Measurements from ENCODE around the gene KRTAP25-1. TPM values are rescaled to one million over a fixed set of nuclear protein-coding genes. Genes with fewer than 3 reads are reported as not detected.

KRTAP25-1 gene, protein sequence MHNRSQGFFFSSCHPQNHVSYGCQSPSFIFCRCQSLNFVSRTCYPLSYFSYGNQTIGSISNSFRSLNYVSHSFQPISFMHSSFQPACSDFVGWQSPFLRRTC
- polyA plus RNA-seq (2014; cell fraction: cytosol; rRNA removed), result not detected in 2 replicates
- polyA plus RNA-seq (2014; cell fraction: nucleus; rRNA removed), result not detected in 2 replicates

DNA sequence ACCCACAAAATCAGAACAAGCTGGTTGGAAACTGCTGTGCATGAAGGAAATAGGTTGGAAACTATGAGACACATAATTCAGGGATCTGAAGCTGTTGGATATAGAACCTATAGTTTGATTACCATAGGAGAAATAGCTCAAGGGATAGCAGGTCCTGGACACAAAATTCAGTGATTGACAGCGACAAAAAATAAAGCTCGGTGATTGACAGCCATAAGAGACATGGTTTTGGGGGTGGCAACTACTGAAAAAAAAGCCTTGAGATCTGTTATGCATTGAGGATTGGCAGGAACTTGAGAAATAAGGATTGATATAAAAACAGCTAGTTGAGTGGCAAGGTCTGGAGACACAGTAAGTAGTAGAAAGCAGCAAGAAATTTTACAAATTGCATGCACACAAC, at the start of gene KRTAP25-1:
Gene KRTAP25-1 (minus strand): TSS at position 300 of the 400 bp plus-strand sequence. CDS start 24 bp downstream, at position 276.
- DNase-seq (ENCODE audit: low spot score), result no peak

DNA sequence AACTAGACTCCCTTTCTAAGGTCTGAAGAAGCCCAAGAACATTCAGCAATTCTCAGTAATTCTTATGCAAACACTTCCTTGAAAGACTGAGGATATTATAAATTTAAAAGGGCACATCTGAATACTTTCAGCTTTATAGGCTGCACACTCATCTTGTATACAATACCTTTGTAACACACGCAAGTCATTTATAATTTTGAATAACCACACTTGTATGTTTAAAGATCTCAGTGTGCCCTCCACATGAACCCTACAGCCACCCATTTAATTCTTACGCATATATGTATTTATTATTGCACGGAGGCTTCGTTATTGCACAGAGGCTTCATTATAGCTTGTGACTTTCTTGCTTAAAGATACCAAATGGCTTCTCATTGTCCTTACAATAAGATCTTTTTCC, 49.4 kb upstream of the KRTAP25-1 start:
- no peak for DNase-seq (ENCODE audit: low spot score)

DNA sequence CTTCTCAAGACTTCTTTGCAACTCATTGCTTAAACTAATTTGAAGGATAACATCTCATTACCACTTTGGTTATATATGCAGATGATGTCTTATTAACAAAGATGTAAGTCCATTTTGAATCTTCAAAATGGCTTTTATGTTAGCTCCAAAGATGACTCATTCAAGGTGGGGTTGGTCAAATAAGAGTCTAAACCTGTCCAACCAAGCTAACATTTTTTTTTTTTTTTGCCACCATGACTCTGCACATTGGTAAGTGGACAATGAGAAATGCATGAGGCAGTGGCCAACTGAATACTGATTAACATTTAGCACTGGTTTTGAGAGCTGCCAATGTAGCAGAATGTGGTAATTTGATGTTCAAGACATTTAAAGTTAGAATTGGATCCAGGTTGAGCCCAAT, 48.5 kb upstream of the KRTAP25-1 start:
- no peak for DNase-seq (ENCODE audit: low spot score)

DNA sequence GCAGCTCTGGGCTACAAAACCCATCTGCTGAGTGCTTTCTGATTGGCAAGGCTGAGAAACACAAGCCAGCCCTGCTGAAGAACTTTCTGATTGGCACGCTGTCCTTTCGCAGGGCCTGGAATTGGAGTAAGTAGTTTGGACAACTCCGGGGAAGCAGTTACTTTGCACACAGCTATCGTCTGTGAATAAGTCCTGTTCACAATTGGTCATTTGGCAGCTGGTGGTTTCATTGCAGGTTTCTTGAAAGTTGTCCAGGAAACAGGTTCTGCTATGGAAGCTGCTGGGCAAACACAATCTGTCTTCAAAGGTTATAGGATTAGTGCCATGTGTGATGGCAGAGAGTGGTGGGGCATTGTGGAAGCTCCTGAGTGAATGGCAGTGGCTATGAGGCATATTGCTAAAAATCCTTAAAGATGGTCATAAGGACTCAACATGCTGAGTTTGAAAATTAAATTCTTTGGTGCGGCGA, 48.0 kb upstream of the KRTAP25-1 start, which contains the start of gene KRTAP27-1:
Gene KRTAP27-1 (minus strand): TSS at position 419 of the 469 bp plus-strand sequence. CDS start 26 bp downstream, at position 393.
- no peak for DNase-seq (ENCODE audit: low spot score)

DNA sequence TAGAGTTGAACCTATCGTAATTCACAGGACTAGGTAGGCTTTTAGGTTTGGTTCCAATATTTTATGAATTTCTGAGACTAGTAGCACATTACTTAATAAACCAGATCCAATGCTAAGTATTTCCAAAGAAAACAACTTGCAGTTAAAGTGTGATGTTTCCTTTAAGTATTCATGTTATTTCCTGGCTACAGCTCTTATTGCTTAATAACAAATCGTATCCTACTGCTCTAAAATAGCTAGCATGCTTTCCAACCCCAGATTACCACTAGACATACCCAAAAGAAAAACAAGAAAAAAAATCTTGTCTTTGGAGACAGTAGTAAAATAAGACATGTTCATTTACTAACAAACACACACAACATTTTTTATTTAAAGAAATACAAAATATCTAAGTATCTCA, 47.3 kb upstream of the KRTAP25-1 start:
- no peak for DNase-seq (ENCODE audit: low spot score)

DNA sequence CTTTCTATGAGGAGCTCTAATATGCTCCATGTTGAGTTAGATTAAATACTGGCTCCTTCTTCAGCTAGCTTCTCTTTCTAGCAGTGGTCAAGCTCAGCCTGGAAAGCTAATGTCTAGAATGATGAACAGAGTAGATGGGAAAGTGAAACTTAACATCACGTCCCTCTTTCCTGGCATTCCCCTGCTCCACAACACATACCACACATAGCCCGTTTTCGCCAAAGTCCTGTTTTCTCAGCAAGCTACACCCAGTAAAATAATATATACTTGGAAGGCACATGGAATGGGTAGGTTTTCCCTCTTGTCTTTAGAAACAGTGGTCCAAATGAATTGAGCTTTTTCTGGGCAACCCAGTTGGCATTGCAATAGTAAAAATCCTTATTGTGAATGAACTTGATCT, 44.4 kb upstream of the KRTAP25-1 start:
- DNase-seq (ENCODE audit: low spot score), result no peak

DNA sequence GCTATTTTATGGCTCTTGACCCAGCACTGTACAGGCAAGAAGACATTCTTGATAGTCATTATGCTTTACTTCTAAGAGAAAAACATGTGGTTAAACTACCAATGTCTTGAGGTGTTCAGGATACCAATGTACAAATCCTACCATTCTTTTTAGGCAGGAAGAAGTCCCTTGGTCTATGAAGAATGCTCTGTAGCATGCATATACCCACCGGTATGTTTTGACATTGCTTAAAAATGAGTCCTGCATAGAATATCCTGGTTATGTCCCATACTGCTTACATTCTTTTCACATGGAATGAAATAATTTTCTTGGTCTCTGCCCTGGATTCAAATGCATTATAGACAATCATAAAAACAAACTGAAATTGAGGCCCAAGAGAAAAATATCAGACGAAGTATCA, 43.4 kb upstream of the KRTAP25-1 start:
- no peak for DNase-seq (ENCODE audit: low spot score)

DNA sequence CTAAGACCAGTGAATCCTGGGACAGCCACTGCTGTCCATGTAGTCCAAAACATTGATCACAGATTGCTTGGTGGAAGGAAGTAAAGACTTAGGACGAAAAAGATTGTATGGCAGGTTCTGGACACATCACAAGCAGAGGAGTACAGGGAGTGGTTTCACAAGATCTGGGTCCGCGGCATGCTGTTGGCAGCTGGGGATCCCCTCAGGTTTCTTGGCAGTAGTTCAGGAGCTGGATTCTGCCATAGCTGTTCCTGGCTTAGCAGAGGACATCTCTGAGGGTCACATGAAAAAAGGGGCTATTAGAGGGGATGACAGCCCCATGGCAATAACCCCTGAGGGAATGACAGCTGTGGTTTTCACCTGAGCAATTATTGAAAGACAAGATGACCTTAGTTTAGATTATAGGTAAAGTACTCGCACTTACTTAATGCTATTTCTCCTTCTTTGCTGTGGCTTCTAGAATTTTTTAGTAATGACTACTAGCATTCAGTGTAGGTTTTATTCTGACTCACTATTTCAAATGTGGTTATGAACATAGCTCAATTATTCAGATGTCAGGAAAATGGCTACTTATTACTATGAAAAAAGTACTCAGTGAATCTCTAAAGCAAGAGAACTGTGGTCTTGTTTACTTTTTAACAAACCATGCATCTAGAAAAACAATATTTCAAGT, 40.0 kb upstream of the KRTAP25-1 start:
- DNase-seq (ENCODE audit: low spot score), result no peak

DNA sequence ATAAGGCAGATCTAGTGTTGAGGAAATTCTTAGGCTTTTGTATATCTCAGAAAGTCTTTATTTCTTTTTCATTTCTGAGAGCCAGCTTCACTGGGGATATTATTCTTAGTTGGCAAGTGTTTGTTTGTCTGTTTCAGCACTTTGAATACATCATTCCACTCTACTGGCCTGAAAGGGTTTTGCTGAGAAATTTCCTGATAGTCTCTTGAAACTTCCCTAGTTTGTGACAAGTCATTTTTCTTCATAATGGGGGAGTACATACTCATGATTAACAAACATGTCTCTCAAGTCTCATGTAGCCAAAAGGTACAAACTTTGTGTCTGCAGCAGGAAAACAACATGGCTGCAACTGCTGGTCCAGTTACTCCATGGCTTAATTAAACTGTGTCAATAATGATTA, 37.1 kb upstream of the KRTAP25-1 start:
- no peak for DNase-seq (ENCODE audit: low spot score)

DNA sequence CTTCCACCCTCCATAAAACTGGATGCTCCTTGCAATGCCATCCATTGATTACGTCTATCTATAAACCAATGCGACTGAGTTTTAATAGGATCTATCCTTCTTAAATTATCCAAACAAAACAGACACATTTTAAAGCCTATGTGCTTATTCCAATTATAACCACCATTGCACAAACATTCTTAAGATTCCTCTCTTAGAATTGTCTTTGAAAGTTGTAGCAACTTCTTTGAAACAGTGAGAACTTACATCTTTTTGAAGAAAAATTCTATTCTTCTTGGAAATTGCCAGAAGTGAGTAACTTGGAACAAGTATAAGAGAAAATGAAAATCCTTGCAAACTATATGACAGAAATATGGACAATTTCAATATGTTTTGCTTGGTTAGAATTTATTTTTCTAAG, 30.9 kb upstream of the KRTAP25-1 start, which contains the start of gene KRTAP26-1:
Gene KRTAP26-1 (minus strand): TSS at position 101 of the 400 bp plus-strand sequence. CDS start 280 bp downstream, outside the sequence.
- no peak for DNase-seq (ENCODE audit: low spot score)

DNA sequence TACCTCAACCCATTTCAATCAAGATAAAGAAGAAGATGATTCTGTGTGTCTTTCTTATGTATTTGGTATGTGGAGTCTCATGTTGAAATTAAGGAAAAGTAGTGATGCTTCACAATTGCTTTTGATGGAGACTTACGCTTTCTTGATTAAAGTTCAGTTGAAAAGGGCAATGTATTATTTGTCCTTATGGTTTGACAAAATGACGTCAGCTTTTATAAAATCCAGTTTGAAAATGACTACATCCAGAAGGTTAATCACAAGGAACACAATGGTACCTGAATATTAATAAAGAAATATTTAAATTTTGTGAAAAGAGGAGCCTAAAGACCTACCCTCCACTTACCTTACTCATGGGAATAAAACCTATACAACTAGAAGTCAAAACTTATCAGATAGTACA, 26.4 kb upstream of the KRTAP25-1 start:
- no peak for DNase-seq (ENCODE audit: low spot score)

DNA sequence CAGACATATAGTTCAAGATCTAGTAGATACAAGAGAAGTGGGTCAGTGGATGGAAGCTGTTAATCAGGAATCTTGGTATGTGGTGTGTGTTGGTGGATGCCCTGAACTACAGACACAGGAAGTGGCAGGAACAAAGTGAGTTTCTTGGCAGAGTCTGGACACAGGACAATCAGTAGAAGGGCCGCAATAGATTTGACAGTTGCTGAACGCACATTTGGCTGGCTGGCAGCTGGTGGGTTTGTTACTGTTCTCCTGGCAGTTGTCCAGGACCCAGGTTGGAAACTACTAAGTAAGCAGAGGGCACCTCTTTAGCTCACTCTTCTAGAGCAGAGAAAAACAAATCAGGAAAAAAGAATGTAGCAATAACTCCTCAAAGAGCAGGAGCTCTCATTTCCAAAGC, 17.6 kb upstream of the KRTAP25-1 start:
- DNase-seq (ENCODE audit: low spot score), result no peak

DNA sequence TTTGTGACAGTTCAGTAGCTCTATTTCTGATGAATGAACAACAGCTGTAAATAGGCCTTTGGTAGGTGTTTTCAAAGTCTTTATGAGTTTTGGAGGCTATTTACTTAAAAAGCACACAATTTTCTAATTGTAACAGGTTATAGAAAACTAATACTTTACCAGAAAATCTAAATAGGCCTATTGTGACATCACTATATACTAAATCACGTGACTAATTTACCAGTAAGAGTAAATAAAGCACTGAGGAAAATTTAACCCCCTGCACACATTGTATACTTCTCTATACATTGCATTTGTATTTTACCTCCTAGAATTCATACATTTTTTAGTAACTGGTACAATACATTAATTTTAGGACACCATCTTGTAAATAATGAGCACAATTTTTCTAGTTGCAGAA, 15.8 kb upstream of the KRTAP25-1 start:
- no peak for DNase-seq (ENCODE audit: low spot score)

DNA sequence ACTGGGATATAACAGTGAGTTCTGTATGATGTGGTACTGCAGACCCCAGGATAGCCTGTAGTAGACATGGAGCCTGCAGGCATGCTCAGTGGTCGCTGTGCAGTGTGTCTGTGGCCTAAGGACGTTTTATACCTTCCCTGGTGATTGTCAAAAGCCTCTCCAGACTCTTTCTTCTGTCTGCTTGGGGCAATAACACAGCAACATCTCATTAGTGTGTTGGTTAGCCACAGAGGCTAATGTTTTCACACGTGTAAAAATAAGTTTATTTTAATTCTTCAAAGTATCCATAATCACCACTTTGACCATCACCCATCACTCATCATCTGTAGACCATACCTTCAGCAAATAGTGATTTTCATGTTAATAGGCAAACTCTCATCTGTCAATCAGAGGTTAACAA, 6.5 kb downstream of the KRTAP25-1 start, which contains the start of gene KRTAP24-1:
Gene KRTAP24-1 (minus strand): TSS at position 101 of the 400 bp plus-strand sequence. CDS start 18 bp downstream, at position 83.
- no peak for DNase-seq (ENCODE audit: low spot score)

DNA sequence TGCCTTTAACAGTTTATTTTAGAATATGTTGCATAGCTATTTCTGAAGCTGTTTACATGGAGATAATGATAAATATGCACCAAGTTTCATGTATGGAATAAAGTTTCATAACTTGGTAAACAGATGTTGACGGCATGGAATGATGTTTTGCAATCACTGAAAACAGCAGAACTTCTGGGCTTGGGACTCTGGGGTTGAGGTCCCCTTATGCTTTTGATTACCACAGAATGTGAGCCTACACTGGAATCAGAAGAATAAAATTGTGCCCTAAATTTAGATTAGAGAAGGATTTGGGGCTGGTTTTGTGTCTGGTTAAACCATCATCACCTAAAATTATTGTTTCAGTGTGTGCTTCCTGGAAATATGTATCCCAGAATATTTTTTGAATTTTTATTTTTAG, 17.7 kb downstream of the KRTAP25-1 start:
- DNase-seq (ENCODE audit: low spot score), result no peak

DNA sequence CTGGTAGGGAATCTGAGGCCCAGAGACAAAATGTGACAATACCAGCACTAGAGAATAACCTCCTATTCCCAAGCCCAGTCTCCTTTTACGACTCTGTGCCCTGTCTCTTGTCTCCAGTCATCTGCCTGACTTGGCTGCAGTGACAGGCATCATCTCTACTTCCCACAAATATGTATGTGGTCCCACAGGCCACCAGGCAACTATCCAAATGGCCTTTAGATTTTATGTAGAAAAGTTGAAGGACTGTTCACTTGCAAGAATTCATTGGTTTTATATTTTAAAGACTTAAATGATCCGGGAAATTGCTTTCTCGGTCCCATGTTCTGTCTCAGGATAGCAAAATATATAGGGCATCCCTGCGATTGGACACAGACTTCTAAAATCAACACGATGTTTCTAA, 18.2 kb downstream of the KRTAP25-1 start:
- no peak for DNase-seq (ENCODE audit: low spot score)

DNA sequence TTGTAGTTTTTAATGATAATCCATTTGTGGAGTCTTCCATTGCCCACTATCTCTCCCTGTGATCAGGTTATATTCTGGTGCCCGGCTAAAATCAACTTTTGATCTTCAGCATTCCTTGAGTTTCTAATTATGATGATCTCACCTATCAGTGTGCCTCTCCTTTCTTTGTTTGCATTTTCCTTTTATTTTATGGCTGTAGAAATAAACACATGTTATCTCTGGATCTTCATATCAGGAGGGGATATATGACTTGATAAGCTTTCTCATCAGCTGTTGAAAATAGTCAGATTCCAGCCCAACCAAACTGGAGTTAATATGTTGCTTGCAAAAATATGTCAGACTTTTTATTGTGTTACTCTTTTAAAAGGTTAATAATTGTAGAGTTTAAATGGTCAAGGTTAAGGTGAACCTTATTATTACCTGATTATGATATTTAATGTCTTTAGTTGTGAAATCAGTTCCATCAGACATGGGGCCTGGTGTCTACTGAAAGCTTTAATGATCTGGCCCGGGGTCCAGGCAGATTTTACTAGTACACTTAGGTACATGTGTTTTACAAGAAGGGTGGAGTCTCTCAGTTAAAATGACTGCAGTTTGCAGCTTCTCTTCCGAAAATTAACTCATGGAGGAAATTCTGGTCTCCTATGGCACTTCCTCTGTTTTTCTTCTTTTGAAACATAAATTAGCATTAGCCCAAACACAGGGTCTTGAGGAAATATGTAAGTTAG, 19.3 kb downstream of the KRTAP25-1 start:
- DNase-seq (ENCODE audit: low spot score), result no peak

DNA sequence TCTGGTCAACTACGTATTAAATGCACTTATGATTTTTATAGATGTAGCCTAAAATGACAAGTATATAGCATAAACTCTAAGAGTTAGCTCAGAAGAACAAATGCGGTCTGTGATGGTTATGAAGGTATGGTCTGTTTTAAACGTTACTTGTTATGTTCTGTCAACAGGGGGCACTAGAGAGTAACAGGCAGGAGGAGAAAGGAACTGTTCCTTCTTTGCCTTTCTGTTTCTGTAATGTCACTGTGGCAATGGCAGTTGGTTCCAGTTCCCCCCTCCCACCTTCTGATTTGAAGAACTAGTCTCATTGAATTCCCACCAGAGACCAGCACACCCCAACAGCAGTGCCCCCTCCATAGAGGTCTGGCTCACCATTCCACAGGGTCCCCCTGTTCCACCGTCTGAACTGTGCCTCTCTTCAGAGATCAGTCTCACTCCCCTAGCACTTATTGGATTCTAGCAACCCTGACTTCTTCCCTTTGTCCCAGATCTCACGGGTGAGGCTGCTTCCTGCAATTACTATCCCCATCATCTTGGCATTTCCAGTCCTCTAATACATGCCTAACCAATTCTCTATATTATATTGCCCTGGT, 20.6 kb downstream of the KRTAP25-1 start:
- DNase-seq (ENCODE audit: low spot score), result no peak

DNA sequence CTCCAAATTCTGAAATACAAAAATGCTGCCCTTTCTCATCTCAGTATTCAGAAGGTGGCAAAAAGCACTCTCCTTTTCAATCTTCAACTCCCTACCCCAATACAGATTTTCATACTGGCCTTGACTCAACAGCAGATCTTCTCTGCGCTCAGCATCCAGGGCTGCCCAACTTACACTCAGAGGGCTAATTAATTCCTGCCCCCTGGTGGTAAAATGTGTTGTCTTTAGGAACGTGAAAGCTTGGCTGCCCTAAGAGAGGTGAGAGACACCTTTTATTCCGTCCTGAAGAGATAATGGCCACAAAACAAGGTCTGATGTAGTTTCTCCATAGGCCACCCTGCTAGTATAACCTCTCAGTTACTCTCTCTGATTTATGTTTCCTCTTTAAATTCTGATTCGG, 31.5 kb downstream of the KRTAP25-1 start:
- DNase-seq (ENCODE audit: low spot score), result peak; percentile 5

DNA sequence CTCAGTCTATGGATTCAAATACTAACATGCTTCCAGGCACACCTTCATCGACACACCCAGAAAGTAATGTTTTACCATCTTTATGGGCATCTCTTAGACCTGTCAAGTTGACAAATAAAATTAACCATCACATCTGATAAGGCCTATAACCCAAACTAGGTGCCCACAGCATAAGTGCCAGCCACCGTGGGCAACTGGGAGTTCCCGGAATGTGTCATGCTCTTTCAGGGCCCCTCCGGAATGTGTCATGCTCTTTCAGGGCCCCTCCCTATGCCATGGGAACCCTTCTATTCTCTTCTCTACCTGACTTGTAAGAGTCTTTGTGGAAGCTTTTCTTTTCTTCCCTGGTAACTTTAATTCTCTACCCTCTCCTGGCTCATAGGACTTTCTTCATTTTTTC, 33.2 kb downstream of the KRTAP25-1 start:
- DNase-seq (ENCODE audit: low spot score), result no peak

DNA sequence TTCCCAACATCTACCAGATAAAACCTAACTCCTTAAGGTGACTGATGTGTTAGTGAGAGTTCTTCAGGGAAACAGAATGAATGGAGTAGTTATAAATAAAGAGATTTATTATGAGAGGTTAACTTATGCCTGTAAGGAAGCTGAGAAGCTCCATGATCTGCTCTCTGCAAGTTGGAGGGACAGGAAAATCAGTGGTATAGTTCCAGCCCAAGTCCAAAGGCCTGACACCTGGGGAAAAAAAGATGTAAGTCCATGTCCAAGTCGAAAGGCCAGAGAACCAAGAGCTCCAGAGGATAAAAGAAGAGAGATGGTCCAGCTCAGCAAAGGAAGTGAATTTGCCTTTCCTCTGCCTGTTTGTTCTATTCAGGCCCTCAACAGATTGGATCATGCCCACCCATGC, 33.6 kb downstream of the KRTAP25-1 start:
- no peak for DNase-seq (ENCODE audit: low spot score)

DNA sequence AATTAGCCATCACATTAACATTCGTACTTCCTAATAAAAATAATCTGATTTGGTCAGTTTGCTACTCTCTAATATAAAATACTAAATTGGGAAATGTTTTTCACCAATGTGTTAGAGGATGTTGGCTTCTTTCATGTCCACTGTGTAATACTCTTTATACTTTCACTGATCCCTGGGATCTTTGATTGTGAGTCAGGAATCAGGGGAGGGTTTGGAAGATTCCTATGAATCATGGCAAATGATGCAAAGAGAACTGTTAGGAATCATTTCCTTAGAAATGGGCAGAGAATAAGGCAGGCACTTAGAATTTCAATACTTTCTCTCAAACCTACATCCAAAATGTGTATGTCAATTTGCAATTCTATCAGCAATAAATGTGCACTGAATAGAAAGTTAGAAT, 37.5 kb downstream of the KRTAP25-1 start:
- DNase-seq (ENCODE audit: low spot score), result no peak
